Adrenal gland (tissue), 5 donors: Measurements from ENCODE around the gene CNTN2.

Experiments used
- POLR2A ChIP-seq, 2 donors: fragments of 450-650 bp; IDR thresholded peaks; one replicate each; pipeline ENCODE4 v1.6.1; 2017; ENCODE audit warnings: antibody characterized with exemption in 2 of 2, mild to moderate bottlenecking in 2 of 2, moderate library complexity in 1 of 2
- TF ChIP-seq, protein P1 (sequence below), 6 experiments: fragments of 450-650 bp in 4 of 6; fragments of 200-600 bp in 2 of 6; sonication (generic) in 1 of 6; IDR thresholded peaks; 1 replicate in 5 of 6; 2 replicates in 1 of 6; pipeline versions ENCODE4 v1.5.1 to v1.8.0; 2016 to 2021; ENCODE audit warnings: antibody characterized with exemption in 6 of 6, mild to moderate bottlenecking in 2 of 6, moderate library complexity in 1 of 6
- donor health status: DM: no; HTN: no; CAD: no.

DNA sequence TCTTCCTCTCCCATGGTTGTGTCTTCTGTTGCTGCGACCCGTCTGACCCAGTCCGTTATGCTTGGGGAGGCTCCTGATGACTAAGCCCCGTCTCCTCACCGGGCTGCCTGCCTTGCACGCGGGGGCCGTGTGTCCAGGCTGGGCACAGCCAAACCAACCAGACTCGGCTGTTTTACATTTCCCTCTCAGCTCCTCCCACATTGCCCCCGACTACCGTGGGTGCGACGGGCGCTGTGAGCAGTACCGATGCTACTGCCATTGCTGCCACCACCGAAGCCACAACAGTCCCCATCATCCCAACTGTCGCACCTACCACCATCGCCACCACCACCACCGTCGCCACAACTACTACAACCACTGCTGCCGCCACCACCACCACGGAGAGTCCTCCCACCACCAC lies 46.0 kb upstream of the CNTN2 start:
- TF ChIP-seq, protein P1, sequence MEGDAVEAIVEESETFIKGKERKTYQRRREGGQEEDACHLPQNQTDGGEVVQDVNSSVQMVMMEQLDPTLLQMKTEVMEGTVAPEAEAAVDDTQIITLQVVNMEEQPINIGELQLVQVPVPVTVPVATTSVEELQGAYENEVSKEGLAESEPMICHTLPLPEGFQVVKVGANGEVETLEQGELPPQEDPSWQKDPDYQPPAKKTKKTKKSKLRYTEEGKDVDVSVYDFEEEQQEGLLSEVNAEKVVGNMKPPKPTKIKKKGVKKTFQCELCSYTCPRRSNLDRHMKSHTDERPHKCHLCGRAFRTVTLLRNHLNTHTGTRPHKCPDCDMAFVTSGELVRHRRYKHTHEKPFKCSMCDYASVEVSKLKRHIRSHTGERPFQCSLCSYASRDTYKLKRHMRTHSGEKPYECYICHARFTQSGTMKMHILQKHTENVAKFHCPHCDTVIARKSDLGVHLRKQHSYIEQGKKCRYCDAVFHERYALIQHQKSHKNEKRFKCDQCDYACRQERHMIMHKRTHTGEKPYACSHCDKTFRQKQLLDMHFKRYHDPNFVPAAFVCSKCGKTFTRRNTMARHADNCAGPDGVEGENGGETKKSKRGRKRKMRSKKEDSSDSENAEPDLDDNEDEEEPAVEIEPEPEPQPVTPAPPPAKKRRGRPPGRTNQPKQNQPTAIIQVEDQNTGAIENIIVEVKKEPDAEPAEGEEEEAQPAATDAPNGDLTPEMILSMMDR (IDR thresholded peaks at IDR 0.05): no peak
- no peak for TF ChIP-seq POLR2A (IDR thresholded peaks at IDR 0.05)
